CD4-positive, alpha-beta T cell treated with Interleukin-1 beta for 1 hour (primary cell): ENCODE measurements around the gene FAM13C.

Experiments used
- DNase-seq, 2 donors: peaks; one replicate each; pipeline ENCODE4 v3.0.0-alpha.2; 2020 to 2022

FAM13C gene

DNA sequence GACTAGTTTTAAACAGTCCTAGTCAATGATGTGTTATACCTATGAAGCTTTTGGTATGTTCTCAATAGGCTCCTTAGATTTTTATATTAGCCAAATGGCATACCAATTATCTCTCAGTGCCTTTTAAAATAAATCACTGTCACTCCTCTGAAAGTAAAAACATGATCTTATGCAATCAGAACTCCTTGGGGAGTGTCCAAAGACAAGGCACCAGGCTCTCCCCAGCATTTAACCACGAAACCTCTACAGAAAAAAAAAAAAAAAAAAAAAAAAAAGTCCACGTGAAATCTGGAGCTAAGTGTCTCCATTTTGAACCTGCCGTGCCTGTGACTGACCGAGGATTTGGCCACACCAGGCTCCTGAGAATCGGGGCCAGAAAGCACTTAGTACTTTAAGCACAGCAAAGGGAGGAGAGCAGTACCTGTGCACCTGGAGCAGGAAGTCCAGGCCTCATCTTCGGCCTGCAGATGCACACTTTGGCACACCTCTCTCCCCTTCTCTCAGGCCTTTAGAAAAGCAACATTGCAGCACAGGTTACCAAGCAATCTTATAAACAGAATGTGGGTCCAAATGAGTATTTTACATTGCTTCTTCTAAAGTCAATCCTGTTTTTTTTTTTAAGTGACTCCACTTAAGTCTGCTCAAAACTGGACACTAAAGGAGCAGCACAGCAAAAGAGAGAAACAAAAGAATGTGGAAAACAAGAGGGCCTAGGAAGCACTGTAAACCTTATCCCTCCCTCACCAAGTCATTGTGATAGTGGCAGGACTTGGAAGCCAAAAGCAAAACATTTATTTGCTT lies 1.5 kb downstream of the FAM13C start:
- DNase-seq: no peak

DNA sequence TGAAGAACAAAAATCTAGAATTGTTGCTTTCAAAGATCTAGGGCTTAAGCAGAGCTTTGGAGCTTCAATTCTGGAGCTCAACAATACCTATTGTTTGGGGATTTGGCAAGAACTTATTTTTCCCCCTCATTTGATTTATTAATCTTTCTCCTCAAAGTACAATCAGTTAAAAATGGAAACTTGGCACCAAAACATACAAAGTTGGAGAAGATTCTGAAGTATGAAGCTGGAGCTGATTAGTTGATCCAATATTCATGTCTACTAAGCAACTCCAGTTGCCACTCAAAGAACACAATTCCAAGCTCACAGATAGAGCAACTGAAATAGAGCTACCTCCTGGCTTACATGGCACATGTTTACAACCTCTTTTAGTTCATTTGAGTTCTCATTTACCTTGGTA lies 3.8 kb downstream of the FAM13C start:
- DNase-seq: no peak

DNA sequence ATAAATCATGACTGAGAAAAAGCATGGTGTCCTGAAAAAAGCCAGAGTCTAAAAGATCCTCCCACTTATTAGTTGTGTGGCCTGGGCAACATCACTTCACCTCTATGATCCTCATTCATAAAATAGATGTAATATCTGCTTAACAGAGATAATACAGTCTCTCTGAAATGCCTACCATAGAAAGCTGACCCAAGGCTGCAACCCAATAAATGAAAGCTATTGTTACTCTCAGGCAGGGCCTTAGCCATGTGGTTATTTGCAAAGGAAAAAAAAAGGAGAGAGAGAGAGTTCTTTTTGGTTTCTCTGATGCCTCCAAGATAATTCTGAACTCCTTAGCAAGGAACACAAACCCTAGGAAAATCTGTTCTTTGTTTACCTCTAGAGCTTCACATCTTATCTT lies 7.9 kb downstream of the FAM13C start:
- DNase-seq: no peak

DNA sequence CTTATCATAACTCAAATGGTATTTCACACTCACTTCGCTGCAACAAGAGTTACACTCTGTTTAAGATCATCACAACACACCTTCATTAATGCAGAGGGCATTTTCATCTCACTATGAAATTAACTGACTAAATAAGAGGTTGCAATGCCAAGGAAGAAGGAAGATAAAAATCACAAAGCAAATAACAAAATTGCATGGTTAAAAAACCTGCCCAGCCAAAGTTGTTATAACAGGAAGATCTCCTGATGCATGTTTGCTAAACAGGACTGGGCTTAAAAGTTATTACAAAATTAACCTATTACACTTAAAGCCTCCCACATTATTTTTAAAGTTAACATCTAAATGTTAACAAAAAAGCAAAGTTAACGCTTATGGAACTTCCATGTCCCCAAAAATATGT lies 11.8 kb downstream of the FAM13C start:
- no peak for DNase-seq

DNA sequence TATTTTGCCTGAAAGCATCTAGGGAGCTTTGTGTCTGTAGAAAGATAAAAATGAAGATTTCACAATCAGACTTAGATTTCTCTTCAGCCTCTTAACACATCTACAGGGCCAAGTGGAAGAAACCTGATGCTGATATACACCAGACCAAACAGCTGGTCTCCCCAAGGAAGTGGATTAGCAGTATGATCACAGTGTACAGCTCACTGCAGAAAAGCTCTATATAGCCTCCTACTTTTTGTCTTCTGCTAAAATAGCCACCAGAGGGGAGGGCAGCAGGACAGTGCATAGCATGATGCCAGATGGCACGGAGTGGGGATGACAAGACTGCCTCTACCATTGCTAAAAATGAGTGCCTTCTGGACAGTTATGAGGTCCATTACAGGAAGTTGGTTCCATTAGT lies 16.0 kb downstream of the FAM13C start:
- no peak for DNase-seq

DNA sequence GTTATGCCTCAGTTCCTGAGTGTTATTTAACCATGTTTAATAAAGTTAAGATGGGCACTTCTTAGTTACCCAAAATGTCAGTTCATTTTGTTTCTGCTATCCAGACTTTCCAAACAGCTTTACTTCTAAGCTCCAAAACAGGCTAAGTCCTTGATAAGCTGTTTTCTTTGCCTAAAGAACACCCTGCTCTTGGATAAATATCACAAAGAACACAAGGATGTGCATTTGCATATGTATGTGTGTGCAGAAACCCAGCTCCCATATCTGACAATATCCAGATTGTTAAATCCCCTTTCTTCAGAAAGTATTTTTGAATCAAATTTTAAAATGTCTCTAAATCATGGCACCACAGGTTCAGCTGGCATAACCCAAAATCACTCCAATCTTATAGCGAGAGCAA lies 19.6 kb downstream of the FAM13C start:
- DNase-seq: no peak

DNA sequence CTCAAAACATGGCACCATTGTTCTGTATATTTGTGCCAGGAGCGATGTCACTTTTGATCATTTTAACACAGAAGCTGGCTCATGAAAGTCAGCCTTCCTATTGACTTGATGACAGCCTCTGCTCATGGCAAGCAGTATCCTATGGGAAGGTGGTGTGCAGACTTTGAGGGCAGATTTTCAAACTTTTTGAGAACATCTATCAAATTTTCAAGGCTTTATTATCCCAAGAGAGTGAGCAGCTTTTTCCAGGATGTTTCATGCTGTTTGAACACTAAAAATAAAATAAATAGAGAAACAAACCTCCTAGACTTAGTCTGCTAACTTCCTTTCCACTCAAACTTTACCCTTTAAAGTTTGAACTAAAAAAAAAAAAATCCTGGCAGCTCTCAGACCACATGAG lies 20.3 kb downstream of the FAM13C start:
- DNase-seq: no peak

DNA sequence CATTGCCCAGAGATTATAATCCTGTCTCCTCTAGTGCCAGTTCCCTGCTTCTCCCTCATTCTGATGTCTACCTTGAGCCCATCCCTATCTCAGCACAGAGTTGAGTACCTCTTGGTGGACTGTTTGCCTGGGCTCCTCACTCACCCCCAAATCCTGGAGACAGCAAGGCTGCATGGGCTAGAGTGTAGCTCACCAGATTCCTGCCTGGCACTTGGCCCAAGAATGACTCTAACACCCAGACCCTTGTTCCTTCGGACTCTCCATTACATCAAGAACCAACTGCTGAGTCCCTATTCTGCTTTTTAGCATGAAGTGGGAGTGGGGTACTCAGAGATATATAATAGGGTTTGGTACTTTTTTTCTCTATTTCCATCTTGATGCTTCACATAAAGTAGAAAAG lies 22.1 kb downstream of the FAM13C start:
- DNase-seq: no peak

DNA sequence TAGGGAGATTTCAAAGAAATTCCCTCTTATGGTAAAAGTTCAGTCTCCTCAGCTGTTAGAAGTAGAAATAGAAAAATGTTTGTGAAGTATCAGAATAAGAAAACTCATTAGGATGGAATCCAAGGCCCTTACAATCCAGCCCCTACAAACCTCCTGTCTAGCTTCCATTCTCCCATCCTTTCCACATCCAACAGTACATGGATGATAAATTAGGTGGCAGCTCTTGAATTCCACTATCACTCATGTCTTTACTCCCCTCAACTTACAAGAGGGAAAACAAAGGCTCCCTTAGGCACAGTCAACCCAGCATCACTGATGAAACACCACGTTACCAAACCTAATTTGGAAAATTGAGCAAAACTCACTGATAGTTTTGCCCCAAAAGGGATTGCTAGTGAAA lies 23.0 kb downstream of the FAM13C start:
- no peak for DNase-seq

DNA sequence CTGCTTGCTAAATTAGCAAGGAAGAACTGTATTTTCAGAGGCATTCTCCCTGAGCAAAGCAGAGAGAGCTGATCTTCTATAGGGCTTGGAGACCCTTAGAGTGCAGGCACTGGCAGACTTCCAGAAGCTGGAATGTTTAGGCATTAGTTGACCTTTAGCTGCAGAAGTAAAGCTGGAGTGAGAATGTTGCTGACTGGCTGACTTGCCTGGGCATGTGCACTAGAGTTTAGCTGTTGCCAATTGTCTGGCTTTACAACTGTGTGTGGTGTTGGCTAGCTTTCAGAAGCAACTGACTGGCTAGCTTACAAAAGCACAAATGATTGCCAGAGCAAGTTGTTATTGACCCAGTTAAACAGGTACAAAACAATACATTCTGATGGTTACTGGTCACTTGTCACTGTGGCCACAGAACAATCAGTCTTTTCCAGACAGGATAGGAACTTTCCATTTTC lies 25.1 kb downstream of the FAM13C start:
- no peak for DNase-seq

DNA sequence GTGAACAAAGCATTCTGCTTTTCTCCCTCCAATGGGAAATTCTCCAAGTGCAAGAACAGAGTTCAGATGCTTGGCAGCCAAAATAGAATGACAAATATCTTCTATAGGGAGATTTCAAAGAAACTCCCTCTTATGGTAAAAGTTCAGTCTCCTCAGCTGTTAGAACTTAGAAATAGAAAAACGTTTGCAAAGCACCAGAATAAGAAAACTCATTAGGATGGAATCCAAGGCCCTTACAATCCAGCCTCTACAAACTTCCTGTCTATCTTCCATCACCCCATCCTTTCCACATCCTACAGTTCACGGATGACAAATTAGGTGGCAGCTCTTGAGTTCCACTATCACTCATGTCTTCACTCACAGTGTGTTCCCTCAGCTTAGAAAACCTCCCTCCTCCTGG lies 25.7 kb downstream of the FAM13C start:
- DNase-seq: no peak

DNA sequence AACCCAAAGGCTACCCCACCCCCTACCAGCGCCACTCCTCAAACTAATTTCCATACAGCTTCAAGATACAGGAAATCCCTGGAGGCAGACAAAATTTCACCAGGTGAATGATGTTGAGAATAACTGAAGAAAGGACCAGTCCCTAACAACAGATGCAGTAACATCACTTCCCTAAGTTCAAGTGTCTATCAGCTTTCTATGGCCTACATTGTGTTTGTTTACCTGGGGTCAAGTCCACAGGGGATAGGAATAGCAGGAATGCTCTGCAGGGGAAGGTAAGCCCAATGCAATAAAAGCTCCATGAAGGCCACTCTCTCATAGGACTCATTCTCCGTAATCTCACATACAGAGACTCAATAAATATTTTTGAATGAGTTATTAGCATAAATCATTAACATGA lies 26.9 kb downstream of the FAM13C start:
- no peak for DNase-seq

DNA sequence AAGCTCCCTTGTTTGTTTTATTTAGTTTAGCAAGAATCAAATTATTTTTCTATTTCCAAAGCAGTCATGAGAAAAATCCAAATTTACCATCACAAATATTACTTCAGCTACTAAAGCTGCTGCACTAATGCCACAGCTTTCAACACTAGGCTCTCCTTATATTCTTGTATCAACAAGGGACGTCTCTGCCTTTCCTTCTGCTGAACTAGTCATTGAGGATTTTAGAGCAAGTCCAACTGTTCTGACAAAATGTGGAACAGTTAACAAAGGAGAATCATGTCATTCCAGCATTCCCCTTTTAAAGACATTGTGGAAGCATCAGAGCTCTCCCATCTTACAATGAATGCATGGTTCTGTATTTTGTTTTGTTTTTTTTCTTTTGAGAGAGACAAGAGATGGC lies 28.6 kb downstream of the FAM13C start:
- DNase-seq: no peak

DNA sequence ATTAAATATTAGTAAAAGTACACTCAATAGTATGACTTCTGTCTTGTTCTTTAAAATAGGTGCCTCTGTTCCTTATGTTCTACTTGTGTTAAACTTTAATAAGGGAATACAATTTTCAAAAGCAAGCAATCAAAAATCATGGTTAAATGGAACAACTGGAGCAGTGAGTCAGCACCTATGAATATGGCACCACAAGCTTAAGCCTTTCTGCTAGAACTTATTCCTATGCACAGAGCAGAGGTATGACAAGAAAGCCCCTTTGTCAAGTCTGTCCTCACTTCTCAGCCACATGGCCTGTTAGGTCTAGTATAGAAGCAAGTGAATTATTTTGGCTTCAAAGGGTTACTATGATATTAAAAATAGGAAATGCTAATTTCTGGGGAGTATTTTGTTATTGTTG lies 29.8 kb downstream of the FAM13C start:
- no peak for DNase-seq

DNA sequence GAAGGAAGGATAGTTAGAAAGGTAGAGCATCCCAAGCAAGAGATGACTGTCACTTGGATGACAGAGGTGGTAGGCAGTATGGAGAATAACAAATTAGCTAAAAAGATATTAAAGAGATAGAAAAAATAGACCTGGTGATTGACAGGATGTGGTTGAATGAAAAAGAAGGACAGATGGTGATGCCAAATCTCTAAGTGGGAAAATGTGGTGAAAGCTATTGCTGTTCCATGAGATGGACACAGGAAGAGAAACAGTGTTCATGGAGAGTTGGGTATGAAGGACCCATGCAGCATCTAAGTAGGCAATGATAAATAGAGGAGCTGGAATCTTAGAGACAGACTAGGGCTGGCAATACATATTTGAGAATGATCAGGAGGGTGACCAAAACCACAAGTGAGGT lies 30.7 kb downstream of the FAM13C start:
- DNase-seq: no peak

DNA sequence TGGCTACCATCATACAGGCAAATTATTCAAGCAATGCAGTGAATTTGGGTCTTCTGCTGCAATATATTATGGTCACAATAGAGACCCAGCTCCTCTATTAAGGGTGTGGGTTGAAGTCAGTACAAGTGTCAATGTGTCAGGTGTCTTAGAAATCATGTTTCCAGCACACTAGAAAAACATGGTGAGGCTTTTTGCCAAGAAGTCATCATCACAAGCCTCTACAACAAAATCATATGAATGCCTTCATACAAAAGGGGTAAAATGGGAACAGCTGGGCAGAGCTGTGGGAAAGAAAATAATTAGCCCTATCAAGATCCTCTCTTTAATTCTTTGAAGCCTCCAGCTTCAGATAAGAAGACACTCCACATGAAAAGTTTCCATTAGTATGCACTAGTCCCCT lies 37.2 kb downstream of the FAM13C start:
- no peak for DNase-seq

DNA sequence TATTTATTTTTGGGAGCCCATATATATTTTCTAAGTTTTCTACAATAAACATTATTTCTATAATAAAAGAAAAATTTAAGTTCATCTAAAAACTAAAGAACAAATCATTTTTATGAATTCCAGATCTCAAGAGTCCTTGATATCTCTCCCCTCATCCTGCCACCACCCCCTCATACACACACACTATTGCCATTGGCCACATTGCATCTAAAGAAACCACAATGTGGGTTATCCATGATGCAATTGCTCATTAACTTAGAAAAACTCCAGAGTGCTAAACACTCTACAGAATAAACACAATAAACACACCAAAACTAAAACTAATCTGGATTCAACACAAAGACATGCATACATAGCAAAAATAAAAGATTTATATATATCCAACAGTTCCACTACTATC lies 37.8 kb downstream of the FAM13C start:
- DNase-seq: no peak

DNA sequence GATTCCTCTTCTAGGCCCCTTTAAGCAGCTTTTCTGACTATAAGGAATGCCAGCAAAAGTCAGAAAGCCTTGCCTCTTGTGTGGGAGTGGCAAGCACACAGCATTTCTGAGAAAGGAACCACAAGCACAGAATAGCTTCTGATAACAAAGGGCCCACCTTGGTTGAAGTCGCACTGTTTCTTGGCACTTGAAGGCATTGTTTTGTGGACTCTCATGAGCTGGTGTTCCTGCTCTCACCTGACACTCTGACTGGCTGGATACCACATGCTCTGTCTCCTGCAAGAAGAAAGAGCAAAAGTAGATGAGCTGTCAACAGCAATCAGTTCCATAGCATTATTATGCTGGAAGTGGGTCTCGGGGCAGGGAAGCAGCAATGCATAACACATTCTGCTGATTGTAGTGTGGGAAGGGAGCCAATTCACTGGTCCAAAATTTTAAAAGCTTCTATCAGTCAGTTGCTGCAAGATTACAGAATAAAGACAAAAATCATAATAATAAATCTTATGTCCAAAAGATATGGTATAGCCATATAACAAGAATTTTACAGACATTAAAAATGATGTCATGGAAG lies 38.4 kb downstream of the FAM13C start:
- no peak for DNase-seq

DNA sequence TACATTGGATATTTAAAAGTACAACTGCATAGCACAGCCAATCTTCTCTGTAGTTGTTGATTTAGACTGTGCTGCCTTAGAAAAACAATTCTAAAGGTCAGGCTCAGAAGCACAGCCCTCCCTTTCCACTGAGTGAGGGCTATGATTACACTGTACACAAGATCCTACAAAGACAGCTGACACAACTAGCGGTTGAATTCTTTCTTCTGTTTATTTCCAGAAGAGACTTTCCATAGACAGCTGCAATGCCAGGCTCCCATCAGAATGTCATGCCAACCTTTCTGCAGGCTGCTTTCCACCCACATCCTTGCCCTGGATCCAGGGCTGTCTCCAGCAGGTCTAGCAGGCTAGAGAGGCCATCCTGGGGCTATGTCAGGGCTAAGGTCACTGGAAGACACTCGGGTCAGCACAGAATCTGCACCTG lies 39.3 kb downstream of the FAM13C start:
- DNase-seq: no peak

DNA sequence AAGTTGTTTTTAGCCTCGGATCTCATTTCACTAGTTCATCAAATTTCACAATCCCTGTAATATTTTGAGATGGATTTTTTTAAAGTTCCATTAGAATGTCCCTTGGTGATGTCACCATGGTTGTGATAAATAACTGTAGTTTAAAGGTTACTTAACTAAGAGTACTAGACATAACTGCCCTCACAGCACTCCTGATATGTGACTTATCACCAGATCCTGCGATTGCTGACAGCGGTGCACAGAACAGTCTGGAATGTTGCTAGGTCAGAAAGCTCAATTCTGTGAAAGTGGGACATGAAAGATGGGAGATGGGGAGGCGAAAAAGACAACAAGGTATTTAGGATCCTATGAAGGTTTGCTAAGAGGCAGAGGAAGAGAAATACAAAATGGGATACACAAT lies 40.2 kb downstream of the FAM13C start:
- no peak for DNase-seq

DNA sequence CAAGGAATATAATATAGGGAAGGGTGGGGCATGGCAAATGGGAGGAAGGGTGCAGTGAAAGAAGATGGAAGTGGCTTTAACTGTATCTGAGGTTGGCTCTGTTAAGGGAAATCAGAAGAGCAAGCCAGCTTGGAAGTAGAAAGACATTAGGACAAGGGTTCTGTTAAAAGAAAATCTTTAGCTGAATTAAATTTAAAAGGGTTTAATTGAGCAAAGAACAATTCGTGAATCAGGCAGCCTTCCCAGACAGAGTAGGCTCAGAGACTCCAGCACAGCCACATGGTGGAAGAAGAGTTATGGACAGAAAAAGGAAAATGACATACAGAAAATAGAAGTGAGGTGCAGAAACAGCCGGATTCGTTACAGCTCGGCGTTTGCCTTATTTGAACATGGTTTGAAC lies 42.0 kb downstream of the FAM13C start:
- DNase-seq: no peak

DNA sequence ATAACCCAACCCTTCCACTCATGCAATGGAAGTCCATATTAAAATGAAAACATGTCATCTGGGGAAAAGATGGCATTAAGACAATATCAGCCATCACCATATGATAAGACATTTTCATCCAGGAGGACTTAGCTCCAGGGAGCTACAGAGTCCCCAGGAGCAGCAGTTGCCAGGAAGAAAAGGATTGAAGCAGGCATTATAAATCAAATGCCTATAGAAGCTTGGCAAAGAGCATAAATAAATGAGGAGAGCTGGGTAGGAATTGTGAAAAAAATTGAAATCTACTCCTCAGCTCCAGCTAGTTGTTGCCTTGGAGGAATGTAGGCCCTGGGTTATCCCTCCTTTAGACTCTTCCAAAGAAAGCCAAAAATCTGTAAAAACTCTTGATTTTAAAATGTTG lies 42.5 kb downstream of the FAM13C start:
- no peak for DNase-seq

DNA sequence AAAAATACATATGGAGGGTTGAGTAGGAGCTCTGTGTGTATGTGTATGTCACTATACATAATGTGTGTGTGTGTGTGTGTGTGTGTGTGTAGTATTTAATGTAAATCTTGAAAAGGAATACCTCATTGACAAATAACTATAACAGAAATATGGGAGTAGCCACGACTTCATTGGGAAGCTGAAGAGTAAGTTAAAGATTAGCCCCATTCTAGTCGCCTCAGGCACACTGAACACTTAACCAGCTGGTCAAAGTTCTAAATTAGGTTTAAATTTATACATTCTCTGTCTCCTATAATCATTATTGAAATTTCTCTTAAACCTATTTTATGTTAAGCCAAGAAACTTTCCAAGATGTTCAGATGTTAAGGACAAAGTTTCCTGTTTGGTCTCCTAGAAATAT lies 45.3 kb downstream of the FAM13C start:
- no peak for DNase-seq

DNA sequence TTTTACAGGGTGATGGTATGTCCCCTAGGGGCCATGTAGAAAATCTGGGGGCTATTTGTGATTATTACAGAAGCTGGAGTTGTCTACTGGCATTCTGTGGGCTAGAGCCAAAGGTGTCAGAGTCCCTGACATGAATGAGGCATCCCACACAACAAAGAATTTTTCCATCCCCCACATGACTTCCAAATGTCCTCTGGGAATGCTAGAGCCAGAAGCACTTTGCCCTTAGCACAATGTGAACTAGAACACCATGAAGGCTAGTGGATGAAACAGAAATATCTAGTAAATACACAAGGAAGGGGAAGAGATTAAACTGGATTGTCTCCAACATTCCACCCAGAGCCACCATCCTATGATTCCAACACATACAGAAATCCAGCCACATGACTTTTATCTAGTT lies 46.9 kb downstream of the FAM13C start:
- no peak for DNase-seq

DNA sequence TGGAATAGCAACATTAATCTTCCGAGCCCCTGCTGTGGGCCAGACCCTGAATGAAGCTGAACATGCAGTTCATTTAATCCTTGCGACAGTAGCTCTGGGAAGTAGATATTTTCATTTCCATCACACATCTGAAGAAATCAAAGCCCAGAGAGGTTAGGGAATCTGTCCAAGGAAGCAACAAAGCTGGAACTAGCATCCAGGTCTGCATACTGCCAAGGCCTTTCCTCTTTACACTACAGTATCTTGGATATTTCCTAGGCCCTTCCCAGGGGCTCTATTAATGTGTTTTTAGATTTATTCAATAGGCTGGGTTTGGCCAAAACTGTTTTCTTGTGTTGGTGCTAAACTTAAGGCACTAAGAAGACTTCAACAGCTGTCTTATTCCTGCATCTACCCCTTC lies 48.1 kb downstream of the FAM13C start:
- no peak for DNase-seq
